Fibroblast of mammary gland (primary cell): ENCODE measurements around the gene PECR.
"Not testable (repeated sequence)": the region's sequence is repeated elsewhere in the genome, so short reads cannot be mapped to it uniquely, and the experiment has no call there.

Experiments
- DNase-seq: peaks from one replicate; pipeline ENCODE4 v3.0.0-alpha.2; 2010; ENCODE audit warnings: low read depth
- H3K4me3 ChIP-seq: 2 replicates; pipeline ENCODE4 v1.5.1; 2011; ENCODE audit warnings: low read depth, mild to moderate bottlenecking, low read length, moderate library complexity; ENCODE audit not compliant: control insufficient read depth
- CTCF ChIP-seq: conservative IDR thresholded peaks from 2 replicates; pipeline ENCODE4 v1.5.1; 2011; ENCODE audit warnings: low read depth, low read length, inconsistent platforms; ENCODE audit not compliant: control insufficient read depth, insufficient read depth

Gene PECR

GRCh38 chr2:216015722-216016464 lies 65.7 kb downstream of the PECR start:
- H3K4me3 ChIP-seq: no peak overlapping the region
- DNase-seq: no peak
- TF ChIP-seq CTCF: no peak

DNA sequence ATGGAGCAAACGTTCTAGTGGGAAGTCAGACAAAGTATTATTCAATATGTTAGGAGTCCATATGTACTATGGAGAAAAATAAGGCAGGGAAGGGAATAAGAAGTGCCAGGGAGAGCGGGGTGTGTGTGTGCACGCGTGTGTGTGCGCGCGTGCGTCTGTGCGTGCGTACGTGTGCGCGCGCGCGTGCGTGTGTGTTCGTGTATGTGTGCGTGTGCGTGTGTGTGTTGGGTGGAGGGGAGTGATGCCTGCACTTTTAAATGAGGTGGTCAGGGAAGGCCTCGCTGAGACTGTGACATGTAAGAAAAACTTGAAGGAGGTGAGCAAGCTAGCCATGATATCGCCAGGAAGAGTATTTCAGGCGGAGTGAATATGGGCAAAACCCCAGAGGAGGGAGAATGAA lies 66.6 kb downstream of the PECR start:
- no peak for DNase-seq
- no peak overlapping the region for H3K4me3 ChIP-seq
- TF ChIP-seq CTCF: no peak

GRCh38 chr2:216014006-216014405 lies 67.6 kb downstream of the PECR start:
- TF ChIP-seq CTCF: no peak
- no peak overlapping the region for H3K4me3 ChIP-seq
- no peak for DNase-seq

GRCh38 chr2:216013080-216013909 lies 68.3 kb downstream of the PECR start, which contains the start of gene MREG:
Gene MREG, minus strand, starts transcription at chr2:216013551. Its CDS starts 224 bp downstream, at chr2:216013327.
- H3K4me3 ChIP-seq: peak within 1 kb of the TSS; percentile 63
- peak; percentile 67 for TF ChIP-seq CTCF
- peak; percentile 61 for DNase-seq

- H3K4me3 ChIP-seq: peak overlapping the region; percentile 63
- no peak for DNase-seq
- TF ChIP-seq CTCF: no peak
Measured at GRCh38 chr2:216012830-216013079, 68.9 kb downstream of the PECR start.

DNA sequence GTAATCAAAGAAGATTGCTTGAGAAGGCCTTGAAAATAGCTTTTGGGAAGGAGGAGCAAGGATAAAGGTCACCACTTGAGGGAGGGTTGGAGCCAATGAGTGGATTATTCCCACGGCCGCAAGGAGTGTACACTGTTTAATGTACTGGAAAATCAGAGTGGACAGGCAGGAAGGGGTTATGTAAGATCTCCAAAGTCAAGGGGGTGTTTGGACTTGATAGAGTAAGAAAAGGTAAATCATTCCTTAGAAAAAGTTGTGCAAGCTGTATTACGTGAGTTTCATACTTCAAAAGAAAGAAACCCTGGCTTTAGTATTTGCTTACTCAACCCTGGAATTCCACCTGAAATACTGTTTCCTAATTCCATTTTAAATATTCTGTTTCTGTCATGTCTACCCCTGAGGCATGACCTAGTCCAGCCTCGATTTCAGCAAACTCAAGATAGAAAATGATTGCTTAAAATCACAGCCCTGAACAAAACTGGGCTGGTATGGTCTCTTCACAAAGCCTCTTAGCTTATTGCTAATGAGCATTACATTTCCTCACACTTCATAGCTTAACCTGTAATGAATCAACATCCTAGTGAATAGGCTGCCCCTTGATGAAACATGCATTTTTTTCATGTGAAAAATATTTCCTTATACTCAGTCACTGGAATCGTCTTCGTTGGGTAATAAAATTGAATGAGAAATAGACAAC lies 69.3 kb downstream of the PECR start:
- DNase-seq: peak; percentile 27
- peak; percentile 1 for TF ChIP-seq CTCF

GRCh38 chr2:216009215-216009614 lies 72.4 kb downstream of the PECR start:
- H3K4me3 ChIP-seq, DNase-seq: not testable (repeated sequence)

More for the DNA sequence above, 69.3 kb downstream of the PECR start:
- H3K4me3 ChIP-seq: peak overlapping the region; percentile 63
